Neural cell (in vitro differentiated cells): ENCODE results near the gene PDE8B.

Experiments used
- EP300 ChIP-seq: fragments of 450-650 bp; conservative IDR thresholded peaks from 2 replicates; pipeline ENCODE4 v1.6.1; 2014; ENCODE audit warnings: antibody characterized with exemption, mild to moderate bottlenecking, moderate library complexity; ENCODE audit not compliant: poor library complexity, severe bottlenecking
- EZH2 ChIP-seq: fragments of 200-600, 300-800 bp; shearing (Covaris generic), sonication (generic); IDR thresholded peaks from 2 replicates; pipeline ENCODE4 v1.6.1; 2014; ENCODE audit warnings: antibody characterized with exemption, low read length, borderline replicate concordance, mild to moderate bottlenecking; ENCODE audit not compliant: insufficient read depth, poor library complexity, severe bottlenecking
- POLR2AphosphoS5 ChIP-seq: IDR thresholded peaks from 2 replicates; pipeline ENCODE4 v1.6.1; 2012
- SMC3 ChIP-seq: fragments of 450-650 bp; conservative IDR thresholded peaks from 2 replicates; pipeline ENCODE4 v1.6.1; 2014; ENCODE audit warnings: antibody characterized with exemption, mild to moderate bottlenecking, moderate library complexity; ENCODE audit not compliant: poor library complexity
- TAF1 ChIP-seq: IDR thresholded peaks from 2 replicates; pipeline ENCODE4 v1.6.1; 2012; ENCODE audit warnings: low read depth
- TF ChIP-seq, protein P1 (sequence below): fragments of 450-650 bp; IDR thresholded peaks from 2 replicates; pipeline ENCODE4 v1.5.1; 2014; ENCODE audit warnings: antibody characterized with exemption, mild to moderate bottlenecking, moderate library complexity; ENCODE audit not compliant: poor library complexity, severe bottlenecking
- TF ChIP-seq, protein P2 (sequence below): IDR thresholded peaks from 2 replicates; pipeline ENCODE4 v1.6.1; 2012; ENCODE audit warnings: borderline replicate concordance

DNA sequence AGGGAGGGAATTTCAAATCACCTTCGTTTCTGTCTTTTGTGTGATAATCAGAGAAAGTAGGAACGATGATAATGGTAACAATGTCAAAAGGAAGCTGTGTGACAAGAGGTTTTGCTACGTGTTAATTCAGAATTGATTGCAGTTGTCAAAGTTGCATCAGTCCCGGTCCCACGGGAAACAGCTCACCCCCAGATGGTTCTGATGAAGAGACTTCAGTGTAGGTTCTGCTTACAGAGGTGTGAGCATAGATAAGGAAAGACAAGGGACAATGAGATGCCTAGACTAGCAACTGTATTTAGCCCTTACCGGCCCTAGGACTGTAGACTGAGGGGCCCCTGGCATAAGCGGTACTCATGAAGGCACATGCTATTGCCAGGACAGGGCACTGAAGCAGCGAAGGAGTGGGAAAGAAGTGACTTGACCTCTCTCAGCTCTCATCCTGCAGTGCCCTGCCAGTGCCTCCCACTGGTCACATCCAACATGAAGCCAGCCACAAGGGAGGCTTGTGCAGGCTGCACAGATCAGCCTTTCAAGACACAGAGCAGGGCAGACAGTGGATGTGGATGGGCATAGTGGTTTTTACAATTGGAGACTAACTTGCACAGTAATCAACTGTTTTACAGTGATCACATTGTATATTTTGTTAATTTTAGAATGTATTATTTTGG lies 21.1 kb downstream of the PDE8B start:
- TF ChIP-seq, protein P1, sequence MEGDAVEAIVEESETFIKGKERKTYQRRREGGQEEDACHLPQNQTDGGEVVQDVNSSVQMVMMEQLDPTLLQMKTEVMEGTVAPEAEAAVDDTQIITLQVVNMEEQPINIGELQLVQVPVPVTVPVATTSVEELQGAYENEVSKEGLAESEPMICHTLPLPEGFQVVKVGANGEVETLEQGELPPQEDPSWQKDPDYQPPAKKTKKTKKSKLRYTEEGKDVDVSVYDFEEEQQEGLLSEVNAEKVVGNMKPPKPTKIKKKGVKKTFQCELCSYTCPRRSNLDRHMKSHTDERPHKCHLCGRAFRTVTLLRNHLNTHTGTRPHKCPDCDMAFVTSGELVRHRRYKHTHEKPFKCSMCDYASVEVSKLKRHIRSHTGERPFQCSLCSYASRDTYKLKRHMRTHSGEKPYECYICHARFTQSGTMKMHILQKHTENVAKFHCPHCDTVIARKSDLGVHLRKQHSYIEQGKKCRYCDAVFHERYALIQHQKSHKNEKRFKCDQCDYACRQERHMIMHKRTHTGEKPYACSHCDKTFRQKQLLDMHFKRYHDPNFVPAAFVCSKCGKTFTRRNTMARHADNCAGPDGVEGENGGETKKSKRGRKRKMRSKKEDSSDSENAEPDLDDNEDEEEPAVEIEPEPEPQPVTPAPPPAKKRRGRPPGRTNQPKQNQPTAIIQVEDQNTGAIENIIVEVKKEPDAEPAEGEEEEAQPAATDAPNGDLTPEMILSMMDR = no peak
- TF ChIP-seq, protein P2, sequence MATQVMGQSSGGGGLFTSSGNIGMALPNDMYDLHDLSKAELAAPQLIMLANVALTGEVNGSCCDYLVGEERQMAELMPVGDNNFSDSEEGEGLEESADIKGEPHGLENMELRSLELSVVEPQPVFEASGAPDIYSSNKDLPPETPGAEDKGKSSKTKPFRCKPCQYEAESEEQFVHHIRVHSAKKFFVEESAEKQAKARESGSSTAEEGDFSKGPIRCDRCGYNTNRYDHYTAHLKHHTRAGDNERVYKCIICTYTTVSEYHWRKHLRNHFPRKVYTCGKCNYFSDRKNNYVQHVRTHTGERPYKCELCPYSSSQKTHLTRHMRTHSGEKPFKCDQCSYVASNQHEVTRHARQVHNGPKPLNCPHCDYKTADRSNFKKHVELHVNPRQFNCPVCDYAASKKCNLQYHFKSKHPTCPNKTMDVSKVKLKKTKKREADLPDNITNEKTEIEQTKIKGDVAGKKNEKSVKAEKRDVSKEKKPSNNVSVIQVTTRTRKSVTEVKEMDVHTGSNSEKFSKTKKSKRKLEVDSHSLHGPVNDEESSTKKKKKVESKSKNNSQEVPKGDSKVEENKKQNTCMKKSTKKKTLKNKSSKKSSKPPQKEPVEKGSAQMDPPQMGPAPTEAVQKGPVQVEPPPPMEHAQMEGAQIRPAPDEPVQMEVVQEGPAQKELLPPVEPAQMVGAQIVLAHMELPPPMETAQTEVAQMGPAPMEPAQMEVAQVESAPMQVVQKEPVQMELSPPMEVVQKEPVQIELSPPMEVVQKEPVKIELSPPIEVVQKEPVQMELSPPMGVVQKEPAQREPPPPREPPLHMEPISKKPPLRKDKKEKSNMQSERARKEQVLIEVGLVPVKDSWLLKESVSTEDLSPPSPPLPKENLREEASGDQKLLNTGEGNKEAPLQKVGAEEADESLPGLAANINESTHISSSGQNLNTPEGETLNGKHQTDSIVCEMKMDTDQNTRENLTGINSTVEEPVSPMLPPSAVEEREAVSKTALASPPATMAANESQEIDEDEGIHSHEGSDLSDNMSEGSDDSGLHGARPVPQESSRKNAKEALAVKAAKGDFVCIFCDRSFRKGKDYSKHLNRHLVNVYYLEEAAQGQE = no peak
- TF ChIP-seq SMC3 (no peak), EZH2 (no peak), POLR2AphosphoS5 (no peak), TAF1 (no peak), EP300 (no peak)
